Measurements from ENCODE around the gene TTC34.

GRCh38 chr1:2646837-2647236 is 154.7 kb downstream of the TTC34 start:
- TF ChIP-seq CTCF (IDR thresholded peaks at IDR 0.05) (no peak), POLR2A (IDR thresholded peaks at IDR 0.05) (no peak)
